HG02981 (cell line): ENCODE measurements around the gene FBXW12.

Source experiments
- ATAC-seq: cut with Tn5 transposase; IDR thresholded peaks from one replicate; pipeline ENCODE4 v1.9.1; 2021; ENCODE audit warnings: mild to moderate bottlenecking, moderate library complexity; ENCODE audit not compliant: unreplicated experiment

Gene FBXW12

DNA sequence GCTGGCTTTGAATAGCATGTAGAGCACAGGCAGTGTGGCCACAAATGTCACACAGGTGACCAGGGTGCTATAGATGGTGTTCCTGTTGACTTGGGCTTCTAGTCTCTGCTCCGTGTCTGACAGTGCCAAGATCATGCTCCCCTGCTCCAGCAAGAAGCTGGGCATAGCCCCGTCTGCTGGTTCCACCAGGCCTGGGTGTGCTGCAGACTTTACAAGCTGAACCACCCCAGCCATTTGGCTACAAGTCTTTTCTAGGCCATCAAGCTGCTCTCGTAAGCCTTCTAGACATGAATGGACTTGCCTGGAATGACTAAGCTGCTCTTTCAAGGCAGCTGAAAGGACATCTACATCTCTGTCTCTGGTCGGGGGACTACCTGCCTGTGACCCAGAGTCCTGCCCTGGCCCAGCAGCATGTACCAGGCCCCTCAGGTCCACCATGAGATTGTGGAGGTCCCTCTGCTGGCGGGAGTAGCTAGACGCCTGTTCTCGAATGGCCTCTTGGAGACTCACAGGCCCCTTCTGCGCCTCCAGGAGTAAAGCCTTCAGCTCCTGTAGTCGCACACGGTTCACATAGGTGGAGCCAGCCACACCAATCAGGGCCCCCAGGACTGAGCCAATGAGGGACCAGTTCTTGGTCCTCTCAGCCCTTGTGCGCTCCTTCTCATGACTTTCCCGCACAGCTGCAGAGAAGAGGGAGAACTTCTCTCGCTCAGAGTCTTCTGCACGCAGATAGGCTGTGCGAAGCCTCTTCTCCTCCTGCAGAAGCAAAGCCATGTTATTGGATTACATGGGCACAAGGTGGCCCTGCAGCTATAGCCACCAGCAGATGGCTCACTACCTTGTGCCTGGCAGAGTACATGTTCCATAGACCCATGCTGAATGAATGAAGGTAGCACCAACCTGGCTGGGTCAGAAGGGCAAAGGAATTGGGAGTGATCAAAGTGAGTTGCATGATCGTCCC is 60.7 kb downstream of the FBXW12 start:
- no peak for ATAC-seq

DNA sequence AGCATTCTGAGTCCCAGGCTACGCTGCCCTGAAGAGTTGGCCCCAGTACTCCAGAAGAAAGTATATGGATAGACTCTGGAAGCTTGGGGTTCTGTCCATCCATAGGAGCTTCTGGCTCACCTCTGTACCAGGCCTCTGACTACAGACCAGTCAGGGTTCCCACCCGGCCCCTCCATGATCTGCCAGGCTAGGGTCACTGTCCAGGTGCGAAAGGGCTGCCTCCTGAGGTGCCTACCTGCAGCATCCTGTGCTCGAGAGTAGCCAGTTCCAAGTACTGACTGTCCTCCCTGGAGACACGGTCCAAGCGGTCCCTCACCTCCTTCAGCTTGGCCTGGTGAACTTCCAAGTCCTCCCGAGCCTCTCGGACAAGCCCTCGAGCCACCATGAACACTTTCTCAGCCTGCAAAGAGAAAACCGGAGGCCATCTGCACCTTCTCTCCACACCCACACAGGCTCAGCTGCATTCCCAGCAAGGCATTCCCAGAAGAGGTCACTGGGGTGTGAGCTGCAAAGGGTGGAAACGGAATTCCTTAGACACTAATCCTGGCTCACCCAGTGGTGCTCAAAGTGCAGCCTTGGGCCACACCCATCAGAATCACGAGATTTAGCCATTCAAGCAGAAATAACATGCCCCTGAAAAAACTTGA is 61.6 kb downstream of the FBXW12 start:
- no peak for ATAC-seq

DNA sequence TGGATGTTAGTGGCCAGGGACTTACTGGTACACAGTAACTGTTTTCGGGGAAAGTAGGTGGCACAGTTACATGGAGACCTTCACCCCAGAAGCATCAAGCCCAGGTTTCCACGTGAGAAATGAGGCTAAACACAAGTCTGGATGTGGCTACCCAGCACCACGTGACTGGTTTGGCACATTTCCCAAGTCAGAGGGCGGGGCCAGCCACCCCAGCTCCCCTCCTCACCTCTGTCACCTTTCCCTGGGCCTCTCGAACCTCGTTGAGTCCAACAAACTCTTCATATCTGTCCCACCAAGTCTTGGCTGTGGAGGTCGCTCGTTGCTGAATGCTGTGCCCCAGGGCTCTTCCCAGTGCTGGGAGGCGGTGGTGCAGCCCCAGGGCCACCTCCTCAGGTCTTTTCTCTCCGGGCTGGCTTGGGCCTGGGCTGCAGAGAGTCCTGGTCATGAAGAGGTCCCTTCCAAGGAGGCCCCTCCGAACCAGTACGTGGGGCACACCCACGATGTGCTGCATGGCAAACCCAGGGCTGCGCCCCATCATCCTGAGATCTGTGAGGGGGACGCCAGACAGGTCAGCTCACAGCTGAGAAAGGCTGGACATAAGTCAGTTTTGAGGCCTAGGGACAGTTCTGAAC is 62.7 kb downstream of the FBXW12 start:
- no peak for ATAC-seq

DNA sequence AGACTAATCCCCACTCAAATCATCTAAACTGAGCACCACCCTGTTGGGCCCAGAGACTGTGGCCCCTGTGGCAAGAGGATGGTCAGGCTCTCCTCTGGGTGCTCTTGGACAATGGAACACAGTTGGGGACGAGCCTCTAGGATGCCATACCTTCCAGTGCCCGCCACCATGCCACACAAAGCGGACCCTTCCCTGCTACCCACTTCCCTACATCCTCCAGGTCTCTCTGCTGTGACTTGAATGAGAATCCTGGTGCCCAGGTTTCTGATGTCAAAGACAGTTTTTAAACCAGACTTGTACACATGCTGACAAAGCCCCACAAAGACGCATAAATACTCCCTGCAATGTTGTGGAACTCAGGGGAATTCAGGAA is 63.2 kb downstream of the FBXW12 start:
- no peak for ATAC-seq

DNA sequence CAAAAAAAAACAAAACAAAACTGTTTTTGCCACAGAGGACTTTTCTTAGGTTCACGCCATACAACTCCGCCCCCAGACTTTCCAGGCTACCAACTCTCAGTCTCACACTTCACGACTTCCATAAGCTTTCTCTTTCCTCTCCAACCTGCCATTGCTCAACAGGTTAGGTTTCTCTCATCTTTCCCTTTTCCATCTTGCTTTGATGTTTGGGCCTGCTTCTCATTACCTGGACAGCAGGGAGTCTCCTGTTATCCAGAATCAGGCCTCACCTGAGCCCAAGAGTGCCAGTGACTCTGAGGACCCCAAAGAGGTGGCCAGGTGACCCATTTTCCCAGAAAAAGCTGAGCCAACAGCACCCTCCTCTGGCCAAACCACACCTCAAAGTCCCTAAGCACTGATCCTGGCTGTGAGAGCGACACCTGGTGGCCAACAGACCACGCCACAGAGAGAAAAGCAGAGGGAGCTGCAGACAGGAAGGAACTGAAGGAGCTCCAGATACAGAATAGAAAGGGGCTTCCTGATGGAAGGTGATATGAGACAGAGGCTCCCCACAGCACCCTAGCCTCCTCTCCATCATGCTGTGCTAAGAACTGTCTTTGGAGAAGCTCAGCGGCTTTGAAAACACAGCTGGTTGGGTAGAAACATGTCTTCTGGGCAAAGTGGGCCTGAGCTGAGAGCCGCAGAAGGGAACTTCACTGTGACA is 63.9 kb downstream of the FBXW12 start:
- no peak for ATAC-seq

DNA sequence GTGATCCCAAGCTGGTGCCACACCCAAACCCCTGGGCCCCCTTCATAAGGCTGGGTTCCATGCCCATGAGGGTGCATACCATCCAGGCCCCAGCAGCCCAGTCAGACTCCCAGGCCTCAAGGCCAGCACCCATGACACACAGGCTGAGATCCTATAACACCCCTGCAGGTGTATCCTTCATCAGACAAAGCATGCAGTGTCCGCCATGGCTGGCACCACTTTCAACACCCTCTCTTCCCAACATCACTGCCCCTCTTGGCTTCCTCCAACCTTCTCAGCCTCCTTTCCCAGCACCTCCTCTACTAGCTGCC is 64.4 kb downstream of the FBXW12 start:
- ATAC-seq = no peak

DNA sequence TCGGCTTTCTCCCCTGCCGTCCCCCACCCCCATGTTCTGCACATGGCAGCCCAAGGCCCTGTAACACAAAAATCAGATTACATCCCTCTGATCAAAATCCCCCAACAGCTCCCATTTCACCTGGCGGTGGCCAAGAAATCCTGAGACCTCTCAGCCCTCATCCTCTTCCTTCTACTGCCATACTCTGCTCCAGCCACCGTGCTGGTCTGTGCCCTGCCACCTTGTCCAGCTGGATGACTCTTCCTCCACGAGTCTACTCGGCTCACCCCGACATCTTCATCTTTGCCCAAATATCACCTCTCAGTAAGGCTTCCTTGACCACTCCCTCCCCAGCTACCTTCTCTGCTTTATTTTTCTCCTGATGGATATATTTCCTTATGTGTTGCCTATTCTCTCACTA is 64.8 kb downstream of the FBXW12 start:
- no peak for ATAC-seq

DNA sequence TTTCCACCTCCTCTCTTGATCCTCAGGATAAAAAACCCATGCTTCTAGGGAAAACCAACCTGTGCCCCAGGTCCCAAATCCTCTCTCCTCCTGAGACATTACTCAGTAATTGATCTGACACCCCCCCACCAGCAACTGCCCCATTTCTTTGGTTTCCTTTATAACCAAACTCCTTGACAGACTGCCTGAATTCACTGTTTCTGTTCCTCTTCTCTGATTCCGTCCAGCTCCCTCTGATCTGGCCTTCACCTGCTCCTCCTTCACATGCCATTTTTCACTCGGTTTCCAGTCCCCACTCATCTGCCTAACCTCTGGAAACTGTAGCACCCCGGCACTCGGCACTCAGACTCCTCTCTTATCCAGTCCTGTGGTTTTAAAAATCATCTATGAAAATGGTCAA is 65.8 kb downstream of the FBXW12 start:
- no peak for ATAC-seq

DNA sequence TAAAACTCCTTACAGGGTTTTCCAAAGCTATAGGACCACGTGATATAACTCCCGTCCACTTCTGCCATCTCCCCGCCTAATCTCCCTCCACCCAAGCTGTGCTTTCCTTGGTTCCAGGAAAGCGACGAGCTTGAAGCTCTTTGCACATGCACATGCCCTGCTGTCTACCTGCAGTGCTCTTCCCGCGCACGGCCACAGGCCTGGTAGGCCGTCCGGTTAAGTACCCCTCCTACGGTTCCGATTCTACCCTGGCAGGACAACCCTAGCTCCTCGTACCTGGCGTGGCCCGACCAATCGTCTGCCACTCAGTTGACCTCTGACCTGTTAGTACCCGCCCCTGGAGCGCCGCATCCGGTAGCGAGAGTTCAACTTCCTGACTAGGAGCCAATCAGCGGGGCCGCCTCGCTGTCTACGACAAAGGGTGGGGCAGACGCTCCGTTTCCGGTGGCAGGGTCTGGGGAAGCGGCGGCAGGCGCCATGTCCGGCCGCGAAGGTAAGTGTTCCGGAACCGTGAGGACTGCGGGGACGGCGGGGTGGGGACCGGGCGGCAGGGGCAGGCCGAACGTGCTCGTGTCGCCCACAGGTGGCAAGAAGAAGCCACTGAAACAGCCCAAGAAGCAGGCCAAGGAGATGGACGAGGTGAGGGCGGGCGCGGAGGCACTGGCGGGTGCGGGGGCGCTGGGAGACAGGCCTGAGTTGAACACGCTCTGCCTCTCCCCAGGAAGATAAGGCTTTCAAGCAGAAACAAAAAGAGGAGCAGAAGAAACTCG is 68.0 kb downstream of the FBXW12 start, which contains the start of the genes CCDC51 and TMA7:
CCDC51 (minus strand) TSS at position 300 of the 770 bp plus-strand sequence. CDS start 4,991 bp downstream, outside the sequence.
TMA7 (plus strand) TSS at position 438 of the 770 bp plus-strand sequence; CDS start at position 478, 40 bp downstream.
- ATAC-seq = peak; percentile 97

DNA sequence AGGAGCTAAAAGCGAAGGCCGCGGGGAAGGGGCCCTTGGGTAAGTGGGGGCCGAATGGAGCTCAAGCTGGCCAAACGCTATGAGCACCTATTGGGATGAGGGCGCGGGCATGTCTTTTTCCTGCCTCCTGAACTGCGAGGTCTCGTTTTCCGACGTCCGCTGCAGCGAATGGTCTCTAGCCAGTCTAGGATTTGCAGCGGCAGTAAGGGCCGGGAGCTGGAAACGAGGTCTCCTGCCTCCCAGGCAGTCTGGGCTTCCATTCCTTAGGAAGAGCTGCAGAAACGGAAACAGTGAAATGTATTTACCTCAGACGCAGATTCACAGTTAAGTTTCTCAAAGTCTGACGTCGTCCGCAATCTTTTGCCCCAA is 68.6 kb downstream of the FBXW12 start:
- ATAC-seq = no peak

DNA sequence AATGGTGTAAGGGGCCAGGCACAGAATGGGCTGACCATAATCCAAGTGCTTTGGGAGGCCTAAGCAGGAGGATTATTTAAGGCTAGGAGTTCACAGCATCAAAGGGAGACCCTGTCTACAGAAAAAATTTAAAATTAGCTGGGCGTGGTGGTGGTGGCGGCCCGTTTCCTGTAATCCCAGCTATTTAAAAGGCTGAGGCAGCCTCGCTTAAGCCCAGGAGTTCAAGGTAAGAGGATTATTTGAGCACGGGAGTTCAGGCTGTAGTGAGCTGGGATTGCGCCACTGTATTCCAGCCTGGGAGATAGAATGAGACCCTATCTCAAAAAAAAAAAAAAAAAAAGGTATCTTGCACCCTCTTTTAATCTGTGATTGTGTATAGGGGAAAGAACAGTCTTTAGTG is 69.9 kb downstream of the FBXW12 start:
- ATAC-seq = no peak
